Ishikawa (cell line): ENCODE results near the gene STUM.
A peak's percentile ranks its signal among the peaks of the same experiment; 100 is the strongest.

Source experiments
- CEBPB ChIP-seq: IDR thresholded peaks from 2 replicates; pipeline ENCODE4 v1.6.1; 2012
- EP300 ChIP-seq: IDR thresholded peaks from 2 replicates; pipeline ENCODE4 v1.6.1; 2012; ENCODE audit warnings: borderline replicate concordance
- YY1 ChIP-seq: IDR thresholded peaks from 2 replicates; pipeline ENCODE4 v1.6.1; 2012; ENCODE audit warnings: low read depth
- TF ChIP-seq, protein P1 (sequence below): IDR thresholded peaks from 2 replicates; pipeline ENCODE4 v1.6.1; 2012

DNA sequence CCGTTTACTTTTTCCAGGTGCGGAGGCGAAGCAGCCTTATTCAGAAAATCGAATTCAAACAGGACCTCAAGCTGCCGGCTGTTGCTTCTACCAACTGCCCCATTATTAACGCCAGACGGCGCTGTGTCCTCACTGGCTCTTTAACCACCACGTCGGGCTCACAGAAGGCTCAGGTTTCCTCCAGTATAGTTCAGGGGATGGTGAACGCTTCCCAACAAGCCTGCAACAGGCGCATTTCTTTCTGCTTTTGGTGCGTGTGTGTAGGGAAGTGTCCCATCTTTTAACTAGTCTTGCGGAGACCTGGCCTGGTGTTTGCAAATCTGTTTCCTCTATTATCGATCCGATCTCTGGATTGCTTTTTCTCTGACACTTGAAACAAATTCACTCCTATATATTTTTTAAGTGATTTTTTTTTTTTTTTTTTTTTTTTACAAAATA, 791 bp upstream of the STUM start:
- TF ChIP-seq EP300 (no peak), YY1 (no peak), CEBPB (no peak)
- TF ChIP-seq, protein P1, sequence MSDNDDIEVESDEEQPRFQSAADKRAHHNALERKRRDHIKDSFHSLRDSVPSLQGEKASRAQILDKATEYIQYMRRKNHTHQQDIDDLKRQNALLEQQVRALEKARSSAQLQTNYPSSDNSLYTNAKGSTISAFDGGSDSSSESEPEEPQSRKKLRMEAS = 0 out of 2 replicates have a peak, but pooled peaks have one; percentile 10
